Spleen (tissue), 11 donors: ENCODE data around the gene HOXC10. TPM values are rescaled to one million over a fixed set of nuclear protein-coding genes. Genes with fewer than 3 reads are reported as not detected.

ENCODE experiments used
- DNase-seq: peaks from one replicate; pipeline ENCODE4 v3.0.0-alpha.2; 2020
- H3K27ac ChIP-seq, 8 donors: fragments of 200-600 bp; sonication (generic) in 7 of 8; 1 replicate in 4 of 8; 2 replicates in 4 of 8; pipeline versions ENCODE4 v1.5.0 to v1.8.0; 2016 to 2021; ENCODE audit warnings: inconsistent platforms in 4 of 8, mild to moderate bottlenecking in 4 of 8, moderate library complexity in 1 of 8
- H3K27me3 ChIP-seq, 7 donors: fragments of 200-600 bp; sonication (generic) in 6 of 7; replicated peaks in 1 of 7; 1 replicate in 4 of 7; 2 replicates in 3 of 7; pipeline versions ENCODE4 v1.5.0 to v1.8.0; 2016 to 2021; ENCODE audit warnings: inconsistent platforms in 3 of 7, mild to moderate bottlenecking in 1 of 7
- H3K36me3 ChIP-seq, 6 donors: fragments of 200-600 bp; sonication (generic) in 5 of 6; 1 replicate in 4 of 6; 2 replicates in 2 of 6; pipeline versions ENCODE4 v1.5.0 to v1.8.0; 2016 to 2021; ENCODE audit warnings: inconsistent platforms in 2 of 6
- H3K4me1 ChIP-seq, 6 donors: fragments of 200-600 bp; sonication (generic) in 5 of 6; 1 replicate in 3 of 6; 2 replicates in 3 of 6; pipeline versions ENCODE4 v1.5.0 to v1.8.0; 2016 to 2021; ENCODE audit warnings: inconsistent platforms in 3 of 6
- H3K4me3 ChIP-seq, 8 donors: fragments of 200-600 bp; sonication (generic) in 7 of 8; 1 replicate in 4 of 8; 2 replicates in 4 of 8; pipeline versions ENCODE4 v1.5.0 to v1.8.0; 2016 to 2021; ENCODE audit warnings: inconsistent platforms in 4 of 8, mild to moderate bottlenecking in 4 of 8, moderate library complexity in 2 of 8
- H3K9me3 ChIP-seq, 8 donors: fragments of 200-600 bp; sonication (generic) in 7 of 8; 1 replicate in 4 of 8; 2 replicates in 4 of 8; pipeline versions ENCODE4 v1.5.0 to v1.8.0; 2016 to 2021; ENCODE audit warnings: inconsistent platforms in 4 of 8
- CTCF ChIP-seq, 11 experiments: fragments of 200-600 bp in 7 of 11; fragments of 450-650 bp in 4 of 11; sonication (generic) in 4 of 11; IDR thresholded peaks in 8 of 11; conservative IDR thresholded peaks in 3 of 11; 1 replicate in 7 of 11; 2 replicates in 4 of 11; pipeline versions ENCODE4 v1.4.0 to v1.8.0; 2016 to 2021; ENCODE audit warnings: antibody characterized with exemption in 11 of 11, inconsistent platforms in 4 of 11, mild to moderate bottlenecking in 1 of 11
- POLR2A ChIP-seq, 3 donors: fragments of 450-650 bp; IDR thresholded peaks; one replicate each; pipeline ENCODE4 v1.5.1; 2017; ENCODE audit warnings: antibody characterized with exemption in 3 of 3, mild to moderate bottlenecking in 1 of 3
- POLR2AphosphoS5 ChIP-seq, 3 donors: sonication (generic); formaldehyde crosslinking; IDR thresholded peaks; one replicate each; pipeline ENCODE4 v1.5.1; 2017; ENCODE audit warnings: antibody characterized with exemption in 3 of 3
- WGBS, 5 donors: extraction: QIAGEN DNeasy Blood & Tissue Kit in 3 of 5; methylation state at CpG; one replicate each; pipeline versions ENCODE4 v1.1.5 to v1.1.7; 2013 to 2018; 5-methylcytosine and 5-hydroxymethylcytosine counted together
- intact Hi-C: fragments of 100-400 bp; cut with DNase I; formaldehyde crosslinking; loops from one replicate; pipeline ENCODE4 v1.15.0; 2023; ENCODE audit warnings: low total_unique reads
- polyA plus RNA-seq, 3 donors: library from polyadenylated mRNA; stranded (reverse); fragments of 200-250 nt; gene quantifications; one replicate each; pipeline ENCODE4 v1.2.1, GENCODE V29; 2013
- total RNA-seq, 7 donors: library from RNA; depleted of rRNA in 3 of 7; stranded (reverse); fragments of >200 nt in 3 of 7; fragmentation: NEBNext Ultra II Directional in 4 of 7; extraction: Animal tissue kit (Norgen Biotek cat#: 25700) in 4 of 7; gene quantifications; one replicate each; pipeline versions ENCODE4 v1.1.0 to v1.2.1, GENCODE V29; 2016 to 2021
- donor health status: healthy with polysubstance abuse.
- donor health status: DM: no; HTN: no; CAD: no; lungs with moderate emphysema.
- donor health status: DM: no; HTN: no; CAD: no.
- donor health status: Bipolar disorder and iron deficiency.
- donor health status: healthy.
- donor health status: DM: no; HTN: no; CAD: no.
- donor health status: DM: yes; HTN: yes; CAD: no.

Gene HOXC10
- total and polyA plus RNA-seq, 10 donors = not detected

- DNase-seq = peak; percentile 70
- intact Hi-C loops = no loop called here
Measured at GRCh38 chr12:53994264-53995001, 9.5 kb downstream of the HOXC10 start.

GRCh38 chr12:53995002-53995377 lies 10.0 kb downstream of the HOXC10 start:
- TF ChIP-seq POLR2A (IDR thresholded peaks at IDR 0.05) = no peak
- TF ChIP-seq POLR2AphosphoS5 (IDR thresholded peaks at IDR 0.05) = no peak
- no peak for TF ChIP-seq CTCF (IDR thresholded peaks at IDR 0.05 in 8 of 11, conservative IDR thresholded peaks at IDR 0.05 in 3 of 11)
- no peak for DNase-seq
- intact Hi-C loops = no loop called here
- 2 to 6% (median 3%) methylated on average over 13 to 17 of the region's 17 CpGs for WGBS, 5 donors
- Histone ChIP-seq H3K36me3 (no peaks in the 10 kb centered on the region), H3K4me3 (peak overlapping the region in 7 of 8 donors; percentile 46 to 77 (median 49)), H3K4me1 (peaks cover 16 to 49% (median 39%) of the 10 kb centered on the region in 6 donors), H3K27me3 (peaks cover 15 to 100% (median 100%) of the 10 kb centered on the region in 7 donors), H3K9me3 (no peaks in the 10 kb centered on the region), H3K27ac (no peak overlapping the region)

More at GRCh38 chr12:53994264-53995001, 9.5 kb downstream of the HOXC10 start:
- no peak overlapping the region for H3K27ac ChIP-seq
- H3K27me3 ChIP-seq = peaks cover 15 to 100% (median 100%) of the 10 kb centered on the region in 7 donors
- H3K4me1 ChIP-seq = peaks cover 14 to 48% (median 37%) of the 10 kb centered on the region in 6 donors
- WGBS, 5 donors = 4 to 13% (median 8%) methylated on average over 52 to 60 of the region's 60 CpGs
- H3K4me3 ChIP-seq = peak overlapping the region in 5 of 8 donors; percentile 46 to 77 (median 49)
- no peaks in the 10 kb centered on the region for H3K36me3 ChIP-seq
- TF ChIP-seq POLR2AphosphoS5 (IDR thresholded peaks at IDR 0.05) (peak in 1 of 3 donors; percentile 20), CTCF (IDR thresholded peaks at IDR 0.05 in 8 of 11, conservative IDR thresholded peaks at IDR 0.05 in 3 of 11) (no peak), POLR2A (IDR thresholded peaks at IDR 0.05) (no peak)
- H3K9me3 ChIP-seq = no peaks in the 10 kb centered on the region

- Histone ChIP-seq H3K9me3 (no peaks in the 10 kb centered on the region), H3K4me1 (peaks cover 19 to 55% (median 45%) of the 10 kb centered on the region in 6 donors), H3K36me3 (no peaks in the 10 kb centered on the region), H3K4me3 (peak overlapping the region; percentile 24 to 77 (median 49)), H3K27ac (no peak overlapping the region), H3K27me3 (peaks cover 21 to 100% (median 100%) of the 10 kb centered on the region in 7 donors)
- intact Hi-C loops = no loop called here
- TF ChIP-seq POLR2A (IDR thresholded peaks at IDR 0.05) (no peak), POLR2AphosphoS5 (IDR thresholded peaks at IDR 0.05) (peak in 1 of 3 donors; percentile 62)
- peak; percentile 72 for DNase-seq
- 1 to 4% (median 2%) methylated on average over 44 to 48 of the region's 48 CpGs for WGBS, 5 donors
Measured at GRCh38 chr12:53995378-53996239, 10.7 kb downstream of the HOXC10 start.

- peak; percentile 64 for DNase-seq
- intact Hi-C loops = no loop called here
- H3K27me3 ChIP-seq = peaks cover 24 to 100% (median 100%) of the 10 kb centered on the region in 7 donors
- no peak for TF ChIP-seq POLR2A (IDR thresholded peaks at IDR 0.05)
- no peak for TF ChIP-seq POLR2AphosphoS5 (IDR thresholded peaks at IDR 0.05)
- TF ChIP-seq CTCF (IDR thresholded peaks at IDR 0.05 in 8 of 11, conservative IDR thresholded peaks at IDR 0.05 in 3 of 11) = no peak
- no peaks in the 10 kb centered on the region for H3K9me3 ChIP-seq
- no peak overlapping the region for H3K27ac ChIP-seq
- H3K4me1 ChIP-seq = peaks cover 19 to 58% (median 47%) of the 10 kb centered on the region in 6 donors
- peak overlapping the region; percentile 24 to 77 (median 49) for H3K4me3 ChIP-seq
- 20 to 32% (median 24%) methylated on average over 29 of the region's 29 CpGs for whole genome bisulfite sequencing, 5 donors
- H3K36me3 ChIP-seq = no peaks in the 10 kb centered on the region
Measured at GRCh38 chr12:53996240-53997203, 11.6 kb downstream of the HOXC10 start.
